T-helper 1 cell treated with Interleukin-12 subunit alpha and Interleukin-12 subunit beta and Interleukin-4 antibody, amounts not matched to agents 30 μg/mL and 1 μg/mL, for 36 hours (primary cell): ENCODE measurements around the gene PACRG.

Source experiments
- H3K27ac Mint-ChIP-seq: one replicate; pipeline ENCODE4 v1.8.0; 2021; ENCODE audit warnings: mild to moderate bottlenecking, mixed read lengths
- H3K27me3 Mint-ChIP-seq: one replicate; pipeline ENCODE4 v1.8.0; 2021; ENCODE audit warnings: low read depth, mixed read lengths
- H3K36me3 Mint-ChIP-seq: one replicate; pipeline ENCODE4 v1.8.0; 2021; ENCODE audit warnings: low read depth, mixed read lengths
- H3K4me1 Mint-ChIP-seq: one replicate; pipeline ENCODE4 v1.8.0; 2021; ENCODE audit warnings: low read depth, mixed read lengths
- H3K4me3 Mint-ChIP-seq: one replicate; pipeline ENCODE4 v1.8.0; 2021; ENCODE audit warnings: mild to moderate bottlenecking, moderate library complexity, mixed read lengths
- H3K9me3 Mint-ChIP-seq: one replicate; pipeline ENCODE4 v1.8.0; 2021; ENCODE audit warnings: mixed read lengths

The PACRG gene

DNA sequence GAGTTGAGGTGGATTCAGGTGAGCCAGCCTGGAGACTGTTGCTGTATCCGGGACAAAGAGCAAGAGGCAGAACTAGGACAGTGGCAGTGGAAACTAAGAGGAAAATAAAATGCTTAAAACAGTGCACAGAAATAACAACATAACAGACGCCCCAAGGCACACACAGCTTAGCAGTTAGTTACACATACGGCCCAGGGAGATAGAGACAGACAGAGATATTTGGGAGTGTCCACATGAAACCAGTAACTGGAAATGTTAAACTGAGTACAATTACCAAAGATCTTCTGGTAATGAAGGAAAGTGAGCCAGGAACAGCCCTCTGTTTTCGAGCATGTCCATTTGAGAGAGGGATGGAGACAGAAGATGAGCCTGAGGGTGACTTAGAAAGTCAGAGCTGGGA is 449.2 kb downstream of the PACRG start:
- Mint-ChIP-seq H3K4me3 (no peak overlapping the region), H3K9me3 (no peaks in the 10 kb centered on the region), H3K36me3 (no peaks in the 10 kb centered on the region), H3K27ac (no peak overlapping the region), H3K4me1 (no peaks in the 10 kb centered on the region), H3K27me3 (no peaks in the 10 kb centered on the region)

DNA sequence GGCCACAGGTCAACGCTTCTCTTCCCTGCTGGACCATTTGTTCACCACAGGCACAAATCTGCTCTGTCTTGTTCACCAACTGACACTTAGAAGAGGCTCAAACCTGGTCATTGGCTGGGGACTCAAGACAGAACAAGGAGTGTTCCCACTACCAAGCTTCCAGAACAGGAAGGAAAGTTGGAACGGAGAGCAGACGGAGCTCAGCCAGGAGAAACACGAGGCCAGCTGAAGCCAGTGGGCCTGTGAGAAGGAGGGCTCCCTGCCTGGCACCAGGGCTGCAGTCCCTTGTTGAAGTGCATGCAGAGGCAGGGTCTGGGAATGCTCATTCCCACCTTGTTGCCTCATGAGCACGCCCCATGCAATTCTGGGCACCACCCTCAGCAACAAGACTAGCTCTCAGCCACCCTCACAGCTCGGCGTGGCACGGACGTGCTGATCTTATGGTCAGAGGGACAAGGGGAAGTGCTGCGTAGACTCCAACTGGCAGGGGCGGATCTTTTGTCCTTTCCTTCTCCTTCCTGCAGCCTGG is 450.2 kb downstream of the PACRG start:
- Mint-ChIP-seq H3K36me3 (no peaks in the 10 kb centered on the region), H3K27me3 (peaks cover 4% of the 10 kb centered on the region), H3K9me3 (no peaks in the 10 kb centered on the region), H3K4me1 (no peaks in the 10 kb centered on the region), H3K27ac (no peak overlapping the region), H3K4me3 (no peak overlapping the region)

DNA sequence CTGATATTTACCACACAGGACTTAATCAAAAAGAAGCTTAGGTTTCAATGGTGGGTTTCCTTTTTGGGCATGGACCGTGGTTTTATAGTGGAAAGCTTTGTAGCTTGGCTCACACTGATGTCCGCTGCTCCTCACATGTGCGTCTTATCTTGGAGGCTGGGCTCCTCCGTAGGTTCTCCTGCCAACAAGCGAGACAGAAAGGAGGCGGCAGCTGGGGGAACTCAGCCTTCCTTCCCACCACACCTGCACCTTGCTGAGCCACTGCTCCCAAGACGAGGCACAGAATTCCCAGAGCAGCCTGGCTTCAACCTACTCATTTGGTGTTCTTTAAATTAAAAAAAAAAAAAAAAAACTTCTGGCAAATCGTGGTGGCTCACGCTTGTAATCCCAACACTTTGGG is 451.3 kb downstream of the PACRG start:
- Mint-ChIP-seq H3K27ac (no peak overlapping the region), H3K4me1 (no peaks in the 10 kb centered on the region), H3K27me3 (peaks cover 7% of the 10 kb centered on the region), H3K4me3 (no peak overlapping the region), H3K9me3 (no peaks in the 10 kb centered on the region), H3K36me3 (no peaks in the 10 kb centered on the region)

DNA sequence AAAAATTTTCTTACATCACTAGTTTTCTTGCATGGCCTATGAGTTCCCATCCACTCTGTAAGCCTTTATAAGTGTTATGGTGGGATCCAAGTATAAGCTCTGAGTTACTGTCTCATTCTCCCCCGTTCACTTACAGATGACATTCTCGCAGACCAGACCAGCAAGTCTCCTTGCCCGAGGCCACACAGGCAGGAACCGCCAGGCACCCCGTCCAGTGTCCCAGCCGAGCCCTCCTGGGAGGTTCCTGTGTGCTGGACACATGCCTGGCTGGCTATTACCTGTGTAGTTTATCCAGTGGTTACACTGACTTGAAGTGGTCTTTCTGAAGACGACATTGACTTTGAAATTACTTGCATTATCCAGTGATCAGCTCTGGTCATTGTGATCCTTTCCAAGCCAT is 451.9 kb downstream of the PACRG start:
- no peaks in the 10 kb centered on the region for H3K36me3 Mint-ChIP-seq
- H3K27me3 Mint-ChIP-seq: peaks cover 7% of the 10 kb centered on the region
- H3K4me3 Mint-ChIP-seq: no peak overlapping the region
- no peaks in the 10 kb centered on the region for H3K4me1 Mint-ChIP-seq
- H3K27ac Mint-ChIP-seq: no peak overlapping the region
- H3K9me3 Mint-ChIP-seq: no peaks in the 10 kb centered on the region

DNA sequence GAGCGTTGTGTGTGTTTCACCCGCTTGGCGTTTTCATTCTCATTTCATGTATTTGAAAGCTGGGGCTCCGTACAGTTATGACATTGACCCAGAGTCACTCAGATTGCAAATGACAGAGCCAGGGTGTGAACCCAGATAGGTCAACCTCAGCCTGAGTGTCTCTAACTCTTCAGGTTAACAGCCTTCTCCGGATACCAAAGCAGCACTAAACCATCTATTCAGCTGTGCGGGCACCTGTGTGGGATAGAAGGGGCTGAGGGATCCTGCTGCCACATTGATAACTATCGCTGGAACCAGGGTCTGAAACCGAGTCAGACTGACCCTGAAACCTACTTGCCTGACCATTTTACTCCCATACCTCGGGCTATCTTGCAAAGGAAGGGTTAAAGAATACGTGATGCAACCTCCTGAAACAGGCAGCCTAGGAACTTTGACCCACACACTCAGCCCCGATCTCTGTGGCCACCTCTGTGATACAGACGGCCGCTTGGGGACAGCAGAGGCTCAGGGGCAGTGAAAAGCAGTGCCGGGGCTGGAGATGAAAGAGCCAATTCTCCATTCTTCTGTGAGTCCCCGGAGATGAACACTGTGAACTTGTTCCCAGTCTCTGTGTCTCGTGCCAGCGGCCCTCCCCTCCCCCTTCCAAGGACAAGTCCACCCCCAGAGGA is 453.2 kb downstream of the PACRG start:
- Mint-ChIP-seq H3K27ac (no peak overlapping the region), H3K27me3 (peaks cover 7% of the 10 kb centered on the region), H3K36me3 (no peaks in the 10 kb centered on the region), H3K9me3 (no peaks in the 10 kb centered on the region), H3K4me1 (no peaks in the 10 kb centered on the region), H3K4me3 (no peak overlapping the region)

DNA sequence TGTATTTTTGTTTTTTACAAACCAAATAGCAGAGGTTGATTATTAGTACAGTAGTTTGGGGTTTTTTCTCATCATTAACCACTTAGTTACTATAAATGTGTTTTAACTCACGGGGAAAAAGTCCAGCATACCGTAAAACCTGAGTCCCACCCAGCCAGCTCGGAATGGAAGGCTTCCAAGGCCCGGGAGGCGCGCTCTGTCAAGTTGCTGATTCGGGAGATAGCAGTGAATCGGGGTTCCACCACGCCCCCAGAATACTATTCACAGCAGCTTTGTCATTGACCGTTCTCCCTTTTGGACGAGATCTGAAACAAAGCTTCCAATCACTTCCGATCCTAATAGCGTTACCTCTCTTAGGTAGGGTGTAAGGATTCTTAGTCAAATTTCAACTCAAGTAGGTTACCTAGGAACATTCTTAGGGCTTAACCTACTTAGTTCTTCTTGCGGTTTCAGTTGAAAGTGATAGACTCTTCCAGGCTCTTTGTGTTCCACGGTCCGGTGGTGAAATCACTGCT is 453.9 kb downstream of the PACRG start:
- Mint-ChIP-seq H3K36me3 (no peaks in the 10 kb centered on the region), H3K4me1 (no peaks in the 10 kb centered on the region), H3K4me3 (no peak overlapping the region), H3K9me3 (no peaks in the 10 kb centered on the region), H3K27me3 (peaks cover 7% of the 10 kb centered on the region), H3K27ac (no peak overlapping the region)

DNA sequence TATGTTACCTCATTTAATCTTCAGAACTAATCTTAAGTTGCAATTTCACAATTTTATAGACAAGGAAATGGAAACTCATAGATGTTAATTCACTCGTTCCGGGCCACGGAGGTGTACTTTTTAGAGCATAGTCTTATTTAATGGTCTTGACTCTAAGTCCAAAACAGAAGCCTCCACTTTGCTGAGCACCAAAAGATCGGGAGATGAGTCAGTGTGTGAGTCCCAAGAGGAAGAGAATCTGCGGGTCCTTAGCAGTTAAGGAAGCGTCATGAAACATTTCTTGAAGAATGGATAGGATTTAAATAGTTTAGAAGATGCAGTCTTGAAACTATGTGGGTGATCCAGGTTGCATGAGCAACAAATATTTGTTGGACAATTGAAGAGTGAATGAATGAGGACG is 454.9 kb downstream of the PACRG start:
- H3K27ac Mint-ChIP-seq: no peak overlapping the region
- H3K9me3 Mint-ChIP-seq: no peaks in the 10 kb centered on the region
- H3K4me1 Mint-ChIP-seq: no peaks in the 10 kb centered on the region
- H3K27me3 Mint-ChIP-seq: peaks cover 7% of the 10 kb centered on the region
- H3K36me3 Mint-ChIP-seq: no peaks in the 10 kb centered on the region
- no peak overlapping the region for H3K4me3 Mint-ChIP-seq

DNA sequence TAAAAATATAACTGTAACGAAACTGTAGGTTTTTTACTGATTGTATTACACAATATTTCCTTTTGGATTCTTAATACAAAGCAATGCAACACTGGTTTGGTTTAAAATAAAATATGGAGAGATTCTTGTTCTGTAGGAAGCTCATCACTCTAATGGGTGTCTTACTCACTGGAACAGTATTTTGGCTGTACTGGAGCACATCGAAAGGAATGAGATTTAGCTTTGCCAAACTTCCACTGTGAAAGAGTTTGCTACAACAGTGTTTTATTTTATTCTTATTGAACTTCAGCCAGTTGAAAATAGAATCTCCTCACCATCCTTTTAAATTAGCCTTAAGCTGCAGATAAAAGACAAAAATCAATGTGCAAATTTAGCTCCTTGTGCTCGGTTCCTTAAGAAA is 456.0 kb downstream of the PACRG start:
- no peaks in the 10 kb centered on the region for H3K4me1 Mint-ChIP-seq
- H3K27ac Mint-ChIP-seq: no peak overlapping the region
- H3K4me3 Mint-ChIP-seq: no peak overlapping the region
- H3K27me3 Mint-ChIP-seq: peaks cover 7% of the 10 kb centered on the region
- no peaks in the 10 kb centered on the region for H3K9me3 Mint-ChIP-seq
- no peaks in the 10 kb centered on the region for H3K36me3 Mint-ChIP-seq

DNA sequence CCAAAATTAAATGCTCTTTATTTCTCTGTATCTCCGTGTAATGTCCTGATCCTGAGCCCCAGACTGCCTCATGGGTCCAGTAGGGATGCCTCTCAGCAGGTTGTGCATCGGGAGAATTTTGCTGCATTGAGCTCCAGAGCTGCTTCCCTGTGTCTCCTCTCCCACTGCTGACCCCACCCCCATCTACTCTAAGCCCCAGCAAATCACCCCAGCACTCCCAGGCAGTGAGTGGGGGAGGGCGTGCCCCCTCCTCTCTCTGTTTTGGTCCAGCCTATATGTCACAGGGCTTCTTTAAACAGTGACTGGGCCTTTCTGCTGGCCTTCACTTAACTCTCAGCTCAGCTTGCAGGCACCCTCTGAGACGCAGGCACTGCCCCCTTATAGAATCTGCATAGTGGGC is 458.0 kb downstream of the PACRG start:
- H3K27ac Mint-ChIP-seq: no peak overlapping the region
- H3K4me1 Mint-ChIP-seq: no peaks in the 10 kb centered on the region
- H3K9me3 Mint-ChIP-seq: no peaks in the 10 kb centered on the region
- peaks cover 7% of the 10 kb centered on the region for H3K27me3 Mint-ChIP-seq
- H3K4me3 Mint-ChIP-seq: no peak overlapping the region
- no peaks in the 10 kb centered on the region for H3K36me3 Mint-ChIP-seq

DNA sequence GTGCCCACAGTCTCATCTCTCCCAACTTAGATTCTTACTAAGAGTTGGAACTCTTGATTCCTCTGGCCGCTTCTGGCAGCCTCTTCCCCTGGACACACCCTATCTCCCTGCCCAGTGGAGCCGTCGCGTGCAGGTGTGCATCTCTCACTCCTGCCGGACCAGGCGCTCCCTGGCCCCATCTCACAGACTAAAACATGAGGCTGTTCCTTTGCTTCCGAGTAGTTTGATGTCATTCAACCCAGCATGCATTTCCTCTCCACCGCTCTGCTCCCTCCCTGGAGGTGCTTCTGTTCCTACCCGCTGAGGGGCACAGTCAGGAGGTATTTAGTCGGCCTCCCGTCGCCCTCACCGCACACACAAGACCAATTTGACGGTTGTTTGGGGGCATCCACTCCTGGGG is 458.8 kb downstream of the PACRG start:
- no peak overlapping the region for H3K4me3 Mint-ChIP-seq
- H3K27ac Mint-ChIP-seq: no peak overlapping the region
- no peaks in the 10 kb centered on the region for H3K36me3 Mint-ChIP-seq
- H3K4me1 Mint-ChIP-seq: no peaks in the 10 kb centered on the region
- H3K27me3 Mint-ChIP-seq: peaks cover 7% of the 10 kb centered on the region
- no peaks in the 10 kb centered on the region for H3K9me3 Mint-ChIP-seq

DNA sequence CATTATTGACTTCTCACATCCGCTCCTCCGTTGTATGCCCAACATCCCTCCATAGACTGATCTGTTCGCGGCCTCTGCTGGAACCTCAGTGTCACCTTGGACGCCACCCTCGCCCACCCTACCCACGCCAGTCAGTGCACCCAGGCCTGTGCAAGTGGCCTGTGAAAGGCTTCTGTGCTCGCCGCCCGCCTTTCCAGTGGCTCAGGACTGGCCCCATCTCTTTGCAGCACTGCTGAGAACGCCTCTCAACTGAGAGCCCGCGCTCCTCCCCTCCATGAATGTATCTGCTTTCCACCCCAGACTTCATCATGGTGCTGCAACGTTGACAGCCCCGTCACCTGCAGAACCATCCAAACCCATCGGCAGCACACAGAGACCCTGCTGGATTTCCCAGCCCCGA is 459.4 kb downstream of the PACRG start:
- H3K27ac Mint-ChIP-seq: no peak overlapping the region
- no peaks in the 10 kb centered on the region for H3K9me3 Mint-ChIP-seq
- H3K4me1 Mint-ChIP-seq: no peaks in the 10 kb centered on the region
- no peaks in the 10 kb centered on the region for H3K36me3 Mint-ChIP-seq
- H3K4me3 Mint-ChIP-seq: no peak overlapping the region
- peaks cover 7% of the 10 kb centered on the region for H3K27me3 Mint-ChIP-seq

DNA sequence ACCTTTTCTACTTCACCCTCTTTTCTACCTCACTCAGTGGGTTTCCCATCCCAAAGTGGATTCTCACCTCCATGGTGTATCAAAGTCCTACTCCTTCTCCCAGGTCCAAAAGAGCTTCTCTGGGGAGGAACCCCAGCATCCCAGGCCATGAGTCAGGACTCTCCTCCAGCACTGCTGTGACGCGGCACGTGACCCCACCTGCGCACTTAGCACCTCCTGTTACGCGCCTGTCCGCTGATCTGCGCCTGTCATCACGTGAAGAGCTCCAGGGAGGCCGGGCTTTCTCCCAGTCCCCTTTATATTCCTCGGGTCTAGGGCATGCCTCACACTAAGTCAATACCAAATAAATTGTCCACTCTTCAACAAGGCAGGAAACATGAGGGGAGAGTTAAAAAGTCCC is 459.8 kb downstream of the PACRG start:
- Mint-ChIP-seq H3K4me1 (no peaks in the 10 kb centered on the region), H3K27me3 (peaks cover 6% of the 10 kb centered on the region), H3K4me3 (no peak overlapping the region), H3K27ac (no peak overlapping the region), H3K36me3 (no peaks in the 10 kb centered on the region), H3K9me3 (no peaks in the 10 kb centered on the region)

DNA sequence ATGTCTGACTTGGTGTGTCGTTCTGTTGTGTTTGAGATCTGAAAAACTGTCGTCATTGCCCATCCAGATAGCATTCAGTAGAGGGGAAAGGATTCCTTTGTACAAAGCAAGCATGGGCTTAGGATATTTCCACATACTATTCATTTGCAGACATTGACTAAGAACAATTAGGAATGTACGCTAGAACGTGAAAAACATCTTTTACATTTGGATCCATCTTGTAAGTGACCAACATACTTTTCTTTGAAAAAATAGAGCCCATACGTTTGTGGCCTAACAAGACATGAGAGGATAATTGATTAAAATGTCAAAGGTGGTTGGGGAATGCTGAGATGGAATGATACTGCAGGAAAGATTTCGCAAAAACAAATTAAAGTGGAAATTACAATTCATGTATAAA is 461.0 kb downstream of the PACRG start:
- Mint-ChIP-seq H3K27ac (no peak overlapping the region), H3K9me3 (no peaks in the 10 kb centered on the region), H3K4me3 (no peak overlapping the region), H3K4me1 (no peaks in the 10 kb centered on the region), H3K36me3 (no peaks in the 10 kb centered on the region), H3K27me3 (no peaks in the 10 kb centered on the region)

DNA sequence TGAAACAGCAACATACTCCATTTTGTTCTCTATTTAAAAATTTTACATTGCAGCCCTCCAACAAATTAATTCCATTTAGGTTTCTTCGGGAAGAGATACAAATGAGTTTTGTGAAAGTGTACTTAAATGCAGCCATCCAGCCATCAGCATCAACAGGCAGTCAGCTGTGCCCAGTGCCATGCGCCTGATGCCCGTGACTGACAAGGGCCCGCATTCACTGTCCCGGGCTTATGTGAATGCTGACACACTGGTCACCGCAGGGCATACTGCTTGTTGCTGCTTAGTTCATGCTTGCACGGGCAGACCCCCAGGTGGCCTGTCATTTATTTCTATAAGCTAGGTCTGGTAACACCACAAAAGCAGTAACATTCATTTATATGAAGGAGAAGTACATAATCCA is 461.8 kb downstream of the PACRG start:
- Mint-ChIP-seq H3K27me3 (no peaks in the 10 kb centered on the region), H3K9me3 (no peaks in the 10 kb centered on the region), H3K36me3 (no peaks in the 10 kb centered on the region), H3K4me3 (no peak overlapping the region), H3K27ac (no peak overlapping the region), H3K4me1 (no peaks in the 10 kb centered on the region)

DNA sequence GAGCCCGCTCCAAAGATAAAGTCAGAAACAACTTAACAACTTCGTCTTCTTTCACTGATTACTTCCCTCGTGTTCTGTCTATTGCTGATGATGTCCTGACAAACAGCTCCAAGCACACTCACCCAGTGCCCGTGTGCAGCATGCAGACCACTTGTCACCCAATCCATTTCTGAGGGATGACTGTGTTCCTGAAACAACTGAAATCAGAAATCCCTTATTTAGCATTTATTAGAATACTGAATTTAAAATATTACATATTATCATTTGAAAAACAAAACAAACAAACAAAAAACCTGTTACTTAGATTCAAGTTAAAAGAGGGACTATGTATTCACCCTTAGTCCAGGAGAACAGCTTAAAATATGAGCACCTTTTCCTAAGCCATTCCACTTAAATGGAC is 463.0 kb downstream of the PACRG start:
- no peaks in the 10 kb centered on the region for H3K36me3 Mint-ChIP-seq

More for the DNA sequence above, 463.0 kb downstream of the PACRG start:
- Mint-ChIP-seq H3K4me1 (no peaks in the 10 kb centered on the region), H3K27me3 (no peaks in the 10 kb centered on the region), H3K27ac (no peak overlapping the region), H3K9me3 (no peaks in the 10 kb centered on the region), H3K4me3 (no peak overlapping the region)
